Epithelial cell of umbilical artery (primary cell): ENCODE measurements around the gene SLC22A16. TPM values are rescaled to one million over a fixed set of nuclear protein-coding genes. Genes with fewer than 3 reads are reported as not detected.

ENCODE experiments used
- total RNA-seq: library from RNA; depleted of rRNA; stranded (reverse); fragments of >200 nt; gene quantifications from 2 replicates; pipeline ENCODE4 v1.2.3, GENCODE V29; 2014

Gene SLC22A16, protein sequence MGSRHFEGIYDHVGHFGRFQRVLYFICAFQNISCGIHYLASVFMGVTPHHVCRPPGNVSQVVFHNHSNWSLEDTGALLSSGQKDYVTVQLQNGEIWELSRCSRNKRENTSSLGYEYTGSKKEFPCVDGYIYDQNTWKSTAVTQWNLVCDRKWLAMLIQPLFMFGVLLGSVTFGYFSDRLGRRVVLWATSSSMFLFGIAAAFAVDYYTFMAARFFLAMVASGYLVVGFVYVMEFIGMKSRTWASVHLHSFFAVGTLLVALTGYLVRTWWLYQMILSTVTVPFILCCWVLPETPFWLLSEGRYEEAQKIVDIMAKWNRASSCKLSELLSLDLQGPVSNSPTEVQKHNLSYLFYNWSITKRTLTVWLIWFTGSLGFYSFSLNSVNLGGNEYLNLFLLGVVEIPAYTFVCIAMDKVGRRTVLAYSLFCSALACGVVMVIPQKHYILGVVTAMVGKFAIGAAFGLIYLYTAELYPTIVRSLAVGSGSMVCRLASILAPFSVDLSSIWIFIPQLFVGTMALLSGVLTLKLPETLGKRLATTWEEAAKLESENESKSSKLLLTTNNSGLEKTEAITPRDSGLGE
- not detected in 2 replicates for total RNA-seq

DNA sequence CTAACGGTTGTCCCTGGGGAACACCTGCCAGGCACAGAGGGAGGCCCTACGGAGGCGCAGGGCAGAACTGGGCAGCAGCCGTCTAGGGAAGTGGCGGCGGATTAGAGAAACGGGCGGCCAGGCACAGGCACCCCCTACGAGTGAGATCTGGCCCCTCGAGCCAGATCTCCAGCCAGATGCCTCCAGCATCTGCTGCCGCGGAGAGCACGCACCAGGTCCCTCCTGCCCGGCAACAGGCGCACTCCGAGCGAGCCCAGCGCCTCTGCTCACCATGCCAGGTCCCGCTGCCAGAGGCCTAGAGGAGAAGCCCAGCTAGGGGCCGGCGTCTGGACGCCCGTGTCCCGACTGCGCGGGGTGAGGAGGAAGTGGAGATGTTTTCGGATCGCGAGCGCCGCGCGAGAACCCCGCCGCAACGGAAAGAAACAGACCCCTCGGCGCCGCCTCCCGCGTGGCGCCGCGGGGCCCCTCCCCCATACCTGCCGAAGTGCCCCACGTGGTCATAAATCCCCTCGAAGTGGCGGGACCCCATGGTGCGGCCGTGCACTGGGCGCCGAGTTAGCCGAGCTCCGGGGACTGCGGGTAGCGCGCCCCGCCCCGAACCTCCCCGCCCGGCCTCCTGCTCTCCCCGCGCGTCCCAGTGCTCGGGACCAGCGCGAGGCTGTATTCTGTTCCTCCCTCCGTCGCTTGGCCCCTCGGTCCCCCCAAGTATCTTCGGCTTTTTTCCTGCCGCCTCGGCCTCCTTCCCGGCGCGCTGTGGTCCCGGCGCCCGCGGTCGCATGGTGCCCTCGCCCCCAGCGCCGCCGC lies at the start of gene SLC22A16:
TSS of gene SLC22A16 (minus strand) at position 568 of the 804 bp plus-strand sequence. CDS start at position 529, 39 bp downstream.

DNA sequence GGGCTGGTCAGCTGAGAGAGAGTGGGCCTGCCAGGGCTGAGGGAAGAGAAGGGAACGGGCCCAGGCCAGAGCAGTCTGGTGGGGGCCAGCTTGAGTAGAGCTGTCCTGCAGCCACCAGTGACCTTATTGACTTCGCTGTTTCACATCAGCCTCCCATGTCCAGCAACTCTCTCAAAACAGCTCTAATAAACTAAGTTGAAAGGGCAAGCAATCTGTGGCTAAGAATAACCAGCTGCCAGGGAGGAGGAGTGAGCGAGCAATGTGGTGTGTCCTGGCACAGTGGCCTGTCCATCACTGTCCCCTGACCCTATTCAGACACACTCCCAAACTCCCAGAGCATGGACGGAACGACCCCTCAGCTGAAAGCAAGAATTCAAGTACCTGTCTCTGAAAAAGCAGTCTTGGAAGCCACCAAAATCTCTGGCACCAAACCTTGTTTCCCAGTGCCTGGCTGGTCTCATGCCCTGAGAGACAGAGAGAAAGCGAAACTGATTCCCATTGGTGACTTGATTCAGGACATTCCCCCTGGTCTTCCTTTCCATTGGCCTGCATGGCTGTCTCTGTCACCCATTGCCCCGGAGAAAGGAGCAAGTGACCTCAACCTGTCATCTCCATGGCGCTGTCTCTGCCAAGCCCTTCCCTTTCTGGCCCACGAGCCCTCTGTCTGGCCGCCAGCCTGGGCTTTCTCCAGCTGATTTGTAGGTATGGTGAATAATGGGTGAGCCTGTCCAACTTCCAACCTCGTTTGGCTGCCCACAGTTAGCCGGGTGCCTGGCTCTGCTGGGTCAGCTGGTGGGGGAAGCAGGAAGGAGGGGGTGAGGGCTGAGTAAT lies 61.1 kb downstream of the SLC22A16 start, which contains the start of gene DDO:
TSS of gene DDO (minus strand) at position 490 of the 831 bp plus-strand sequence. CDS start 2,113 bp downstream, outside the sequence.

Other genes with a start within 250 kb of the SLC22A16 start
- not detected in 2 replicates for gene METTL24, start 118.3 kb downstream of the SLC22A16 start, total RNA-seq
- gene DDO, start 61.0 kb downstream of the SLC22A16 start, total RNA-seq: under 0.01 and 1.1 TPM in 2 replicates